ENCODE measurements around the gene STXBP6. TPM values are rescaled to one million over a fixed set of nuclear protein-coding genes. Genes with fewer than 3 reads are reported as not detected.

The STXBP6 gene
- total and polyA plus RNA-seq, 10 of the 15 experiments (the other 5 are each of a cell fraction or from before 2014, with no cell fraction given), result 1.2 to 47.3 (median 1.9) TPM

GRCh38 chr14:24847568-24848095 lies 202.3 kb downstream of the STXBP6 start:
- no peak overlapping the region for H3K4me2 ChIP-seq (ENCODE audit: control insufficient read depth, insufficient read depth)
- in situ Hi-C loops (cut with MboI) (no loop called here), intact Hi-C loops (cut with micrococcal nuclease; ENCODE audit: unreplicated experiment) (no loop called here)
- H3K9me3 ChIP-seq (replicated peaks; ENCODE audit: control insufficient read depth, insufficient read depth, low read length), result no peaks in the 10 kb centered on the region
- H3K27ac ChIP-seq (ENCODE audit: control insufficient read depth, insufficient read depth), result no peak overlapping the region
- ChIA-PET POLR2A (interaction anchor here (1.2 kb wide), 1 partner anchor 10 kb away, joined by 3 read pairs; no protein-coding TSS in a partner anchor), SMC1A (ENCODE audit: uncharacterized antibody, unreplicated experiment) (interaction anchor here (1.1 to 6.3 kb wide), 7 partner anchors 8 to 109 kb away, joined by 3 to 24 read pairs (median 4); no protein-coding TSS in a partner anchor), RAD21 (ENCODE audit: unreplicated experiment) (no interaction called here), CTCF (interaction anchor here (0.5 to 1.5 kb wide), 3 partner anchors 10 to 144 kb away, joined by 3 read pairs; no protein-coding TSS in a partner anchor)
- no peak for ATAC-seq
- no peak overlapping the region for H3K9ac ChIP-seq (ENCODE audit: control insufficient read depth, insufficient read depth, low read length)
- no peak overlapping the region for H3K4me3 ChIP-seq
- no TSS peak for BruUV-seq (replicated peaks)
- no peaks in the 10 kb centered on the region for H3K79me2 ChIP-seq (ENCODE audit: control insufficient read depth, insufficient read depth, low read length)
- no peak overlapping the region for H2AFZ ChIP-seq (ENCODE audit: control insufficient read depth, low read depth, low read length)
- DNase-seq (ENCODE audit: low read depth, low spot score), result no peak
- no peaks in the 10 kb centered on the region for H3K36me3 ChIP-seq (ENCODE audit: control insufficient read depth in 2 of 2, insufficient read depth in 2 of 2, low read length in 1 of 2)
- TF ChIP-seq SP1 (IDR thresholded peaks at IDR 0.05; ENCODE audit: low read depth, low read length), result no peak
- no peak for TF ChIP-seq POLR2AphosphoS5 (IDR thresholded peaks at IDR 0.05; ENCODE audit: low read length)
- TF ChIP-seq E4F1 (IDR thresholded peaks at IDR 0.05; ENCODE audit: borderline replicate concordance, partially characterized antibody), result no peak
- TF ChIP-seq BHLHE40 (IDR thresholded peaks at IDR 0.05; ENCODE audit: borderline replicate concordance in 1 of 2, low read depth in 2 of 2, low read length in 1 of 2), result no peak
- no peak for TF ChIP-seq POLR2A (IDR thresholded peaks at IDR 0.05; ENCODE audit: low read depth, low read length)
- TF ChIP-seq ZNF622 (IDR thresholded peaks at IDR 0.05), result no peak
- no peak for TF ChIP-seq IRF3 (IDR thresholded peaks at IDR 0.05)
- no peak for TF ChIP-seq PAX8 (IDR thresholded peaks at IDR 0.05)
- TF ChIP-seq PML (IDR thresholded peaks at IDR 0.05; ENCODE audit: low read length), result no peak
- no peak for TF ChIP-seq SMARCA5 (IDR thresholded peaks at IDR 0.05)
- TF ChIP-seq REST (IDR thresholded peaks at IDR 0.05; ENCODE audit: low read depth, low read length), result no peak
- TF ChIP-seq MLLT1 (IDR thresholded peaks at IDR 0.05), result no peak
- no peak for TF ChIP-seq TCF12 (IDR thresholded peaks at IDR 0.05; ENCODE audit: low read depth, low read length)
- no peak for TF ChIP-seq ASH2L (IDR thresholded peaks at IDR 0.05; ENCODE audit: borderline replicate concordance, low read depth)
- TF ChIP-seq ZNF24 (IDR thresholded peaks at IDR 0.05), result no peak
- no peak for TF ChIP-seq KDM1A (IDR thresholded peaks at IDR 0.05; ENCODE audit: borderline replicate concordance)
- no peak for FAIRE-seq
- no peaks in the 10 kb centered on the region for H4K20me1 ChIP-seq (ENCODE audit: control insufficient read depth, insufficient read depth)
- no peaks in the 10 kb centered on the region for H3K27me3 ChIP-seq (replicated peaks in 1 of 2; ENCODE audit: control insufficient read depth in 2 of 2, insufficient read depth in 2 of 2, low read length in 1 of 2)
- H3K4me1 ChIP-seq (ENCODE audit: control insufficient read depth, insufficient read depth, low read length), result no peaks in the 10 kb centered on the region
